Mesenchymal stem cell (in vitro differentiated cells and primary cell): ENCODE data around the gene MAN1C1.

ENCODE experiments used
- DNase-seq: peaks from one replicate; pipeline ENCODE4 v3.0.0-alpha.2; 2013
- H2AFZ ChIP-seq: one replicate; pipeline ENCODE4 v1.6.1; 2013; ENCODE audit warnings: low read depth, mild to moderate bottlenecking, control low read depth, inconsistent platforms, low read length, moderate library complexity
- H2AK5ac ChIP-seq: 2 replicates; pipeline ENCODE4 v1.6.1; 2013; ENCODE audit warnings: low read length, moderate library complexity, mild to moderate bottlenecking, inconsistent platforms; ENCODE audit not compliant: severe bottlenecking
- H2BK120ac ChIP-seq: one replicate; pipeline ENCODE4 v1.6.1; 2013; ENCODE audit warnings: low read depth, mild to moderate bottlenecking, inconsistent platforms, low read length, moderate library complexity
- H2BK12ac ChIP-seq, 2 experiments: one replicate each; pipeline ENCODE4 v1.6.1; 2013; ENCODE audit warnings: inconsistent platforms in 2 of 2, low read length in 2 of 2, mild to moderate bottlenecking in 2 of 2, moderate library complexity in 2 of 2, control low read depth in 1 of 2
- H2BK15ac ChIP-seq: one replicate; pipeline ENCODE4 v1.6.1; 2013; ENCODE audit warnings: mild to moderate bottlenecking, low read depth, inconsistent platforms; ENCODE audit not compliant: poor library complexity, severe bottlenecking
- H2BK5ac ChIP-seq: 2 replicates; pipeline ENCODE4 v1.6.1; 2013; ENCODE audit warnings: low read depth, mild to moderate bottlenecking, low read length, control low read depth, inconsistent platforms; ENCODE audit not compliant: poor library complexity, severe bottlenecking
- H3K14ac ChIP-seq, 2 experiments: one replicate each; pipeline ENCODE4 v1.6.1; 2013; ENCODE audit warnings: inconsistent platforms in 2 of 2, low read length in 2 of 2, control low read depth in 1 of 2, mild to moderate bottlenecking in 1 of 2, moderate library complexity in 1 of 2
- H3K18ac ChIP-seq, 2 experiments: one replicate each; pipeline ENCODE4 v1.6.1; 2013; ENCODE audit warnings: inconsistent platforms in 2 of 2, low read length in 2 of 2, control low read depth in 1 of 2, low read depth in 1 of 2, mild to moderate bottlenecking in 1 of 2
- H3K23ac ChIP-seq, 2 experiments: one replicate each; pipeline ENCODE4 v1.6.1; 2013; ENCODE audit warnings: inconsistent platforms in 2 of 2, low read length in 2 of 2, mild to moderate bottlenecking in 2 of 2, moderate library complexity in 2 of 2, control low read depth in 1 of 2
- H3K27ac ChIP-seq: 2 replicates; pipeline ENCODE4 v1.5.1; 2013; ENCODE audit warnings: mild to moderate bottlenecking, moderate library complexity, low read length, control low read depth, inconsistent platforms; ENCODE audit not compliant: poor library complexity, severe bottlenecking
- H3K27me3 ChIP-seq, 2 experiments: 2 replicates each; pipeline versions ENCODE4 v1.6.1 to v1.7.0; 2013; ENCODE audit warnings: low read length in 2 of 2, mild to moderate bottlenecking in 2 of 2, moderate library complexity in 2 of 2, control low read depth in 1 of 2, inconsistent platforms in 1 of 2; ENCODE audit not compliant: control insufficient read depth in 1 of 2, insufficient read depth in 1 of 2
- H3K36me3 ChIP-seq, 2 experiments: 2 replicates each; pipeline versions ENCODE4 v1.6.1 to v1.7.0; 2013; ENCODE audit warnings: low read length in 2 of 2, control low read depth in 1 of 2, inconsistent platforms in 1 of 2, low read depth in 1 of 2, mild to moderate bottlenecking in 1 of 2; ENCODE audit not compliant: insufficient read depth in 2 of 2, control insufficient read depth in 1 of 2
- H3K4ac ChIP-seq, 2 experiments: one replicate each; pipeline ENCODE4 v1.6.1; 2013; ENCODE audit warnings: inconsistent platforms in 2 of 2, low read length in 2 of 2, mild to moderate bottlenecking in 2 of 2, moderate library complexity in 2 of 2, control low read depth in 1 of 2, low read depth in 1 of 2
- H3K4me1 ChIP-seq: 2 replicates; pipeline ENCODE4 v1.6.1; 2013; ENCODE audit warnings: low read depth, low read length, control low read depth; ENCODE audit not compliant: control insufficient read depth, insufficient read depth
- H3K4me2 ChIP-seq: 2 replicates; pipeline ENCODE4 v1.6.1; 2013; ENCODE audit warnings: low read length, mild to moderate bottlenecking, inconsistent platforms; ENCODE audit not compliant: poor library complexity, severe bottlenecking
- H3K4me3 ChIP-seq, 2 experiments: 2 replicates each; pipeline versions ENCODE4 v1.5.1 to v1.7.0; 2013; ENCODE audit warnings: low read length in 2 of 2, mild to moderate bottlenecking in 2 of 2, control low read depth in 1 of 2, low read depth in 1 of 2; ENCODE audit not compliant: insufficient read depth in 1 of 2
- H3K79me1 ChIP-seq: replicated peaks from 2 replicates; pipeline ENCODE4 v1.6.1; 2013; ENCODE audit warnings: mild to moderate bottlenecking, control low read depth, low read length, inconsistent platforms; ENCODE audit not compliant: poor library complexity, severe bottlenecking
- H3K9ac ChIP-seq: 2 replicates; pipeline ENCODE4 v1.7.0; 2013; ENCODE audit warnings: mild to moderate bottlenecking, low read length, moderate library complexity
- H3K9me3 ChIP-seq: 2 replicates; pipeline ENCODE4 v1.7.0; 2013; ENCODE audit warnings: mild to moderate bottlenecking, low read length; ENCODE audit not compliant: control insufficient read depth
- H4K8ac ChIP-seq: one replicate; pipeline ENCODE4 v1.6.1; 2013; ENCODE audit warnings: inconsistent platforms, mild to moderate bottlenecking, low read length, moderate library complexity
- H4K91ac ChIP-seq: one replicate; pipeline ENCODE4 v1.6.1; 2013; ENCODE audit warnings: mild to moderate bottlenecking, low read length, inconsistent platforms
- WGBS: methylation state at CpG from one replicate; pipeline ENCODE4 v1.1.7; 2013; ENCODE audit warnings: mixed read lengths; 5-methylcytosine and 5-hydroxymethylcytosine counted together

The MAN1C1 gene

GRCh38 chr1:25690396-25690956 lies 73.9 kb downstream of the MAN1C1 start:
- Histone ChIP-seq H3K14ac (no peak overlapping the region), H3K18ac (no peak overlapping the region), H4K8ac (no peak overlapping the region), H3K27me3 (peaks cover 0 to 22% of the 10 kb centered on the region in 2 experiments), H2BK120ac (no peak overlapping the region), H4K91ac (no peak overlapping the region), H2BK12ac (peak overlapping the region; percentile 45 to 74), H2BK5ac (no peak overlapping the region), H3K9ac (no peak overlapping the region), H3K4ac (peak overlapping the region; percentile 35), H3K23ac (no peak overlapping the region), H3K9me3 (no peaks in the 10 kb centered on the region), H3K4me3 (no peak overlapping the region), H3K4me1 (peaks cover 10% of the 10 kb centered on the region), H2AK5ac (no peak overlapping the region), H3K4me2 (no peak overlapping the region), H2AFZ (no peak overlapping the region), H3K36me3 (no peaks in the 10 kb centered on the region), H3K27ac (no peak overlapping the region), H2BK15ac (no peak overlapping the region), H3K79me1 (no peaks in the 10 kb centered on the region)
- no peak for DNase-seq
- WGBS: 95% methylated on average over 13 of the region's 13 CpGs

GRCh38 chr1:25691211-25691610 lies 74.6 kb downstream of the MAN1C1 start:
- H2BK120ac ChIP-seq: no peak overlapping the region
- H3K27me3 ChIP-seq: peaks cover 0 to 16% of the 10 kb centered on the region in 2 experiments
- peaks cover 15% of the 10 kb centered on the region for H3K4me1 ChIP-seq
- H3K9ac ChIP-seq: no peak overlapping the region
- H2BK15ac ChIP-seq: no peak overlapping the region
- H3K18ac ChIP-seq: no peak overlapping the region
- H3K4me2 ChIP-seq: no peak overlapping the region
- H3K4ac ChIP-seq: no peak overlapping the region
- no peak overlapping the region for H3K4me3 ChIP-seq
- WGBS: 95% methylated on average over 7 of the region's 7 CpGs
- H3K9me3 ChIP-seq: no peaks in the 10 kb centered on the region
- H2BK12ac ChIP-seq: peak overlapping the region in 1 of 2 experiments; percentile 56
- H3K79me1 ChIP-seq: no peaks in the 10 kb centered on the region
- H4K91ac ChIP-seq: no peak overlapping the region
- H2AFZ ChIP-seq: no peak overlapping the region
- no peak overlapping the region for H3K23ac ChIP-seq
- H2AK5ac ChIP-seq: no peak overlapping the region
- H3K27ac ChIP-seq: no peak overlapping the region
- DNase-seq: no peak
- no peak overlapping the region for H3K14ac ChIP-seq
- no peak overlapping the region for H4K8ac ChIP-seq
- H3K36me3 ChIP-seq: no peaks in the 10 kb centered on the region
- no peak overlapping the region for H2BK5ac ChIP-seq

- 61% methylated on average over 6 of the region's 6 CpGs for WGBS
Measured at GRCh38 chr1:25692560-25692959, 76.0 kb downstream of the MAN1C1 start.

GRCh38 chr1:25694167-25695007 lies 77.8 kb downstream of the MAN1C1 start:
- Histone ChIP-seq H3K9ac (peak overlapping the region; percentile 86), H3K4me2 (no peak overlapping the region), H2BK12ac (peak overlapping the region; percentile 73 to 92), H3K36me3 (no peaks in the 10 kb centered on the region), H4K8ac (peak overlapping the region; percentile 81), H3K23ac (no peak overlapping the region), H3K79me1 (no peaks in the 10 kb centered on the region), H3K27ac (peak overlapping the region; percentile 76), H3K9me3 (no peaks in the 10 kb centered on the region), H2AK5ac (peak overlapping the region; percentile 43), H4K91ac (peak overlapping the region; percentile 44), H3K4me1 (peaks cover 19% of the 10 kb centered on the region), H2BK120ac (peak overlapping the region; percentile 93), H2BK15ac (no peak overlapping the region), H3K18ac (peak overlapping the region; percentile 83 to 93), H3K4me3 (peak overlapping the region in 1 of 2 experiments; percentile 28), H2BK5ac (no peak overlapping the region), H3K14ac (no peak overlapping the region), H2AFZ (no peak overlapping the region), H3K4ac (peak overlapping the region; percentile 55 to 83), H3K27me3 (peaks cover 0 to 2% of the 10 kb centered on the region in 2 experiments)
- DNase-seq: peak; percentile 70
- WGBS: 37% methylated on average over 5 of the region's 9 CpGs

More at GRCh38 chr1:25692560-25692959, 76.0 kb downstream of the MAN1C1 start:
- Histone ChIP-seq H3K18ac (peak overlapping the region; percentile 50 to 52), H2BK5ac (no peak overlapping the region), H3K9me3 (no peaks in the 10 kb centered on the region), H2AK5ac (no peak overlapping the region), H3K4me3 (no peak overlapping the region), H2BK12ac (peak overlapping the region in 1 of 2 experiments; percentile 69), H3K79me1 (no peaks in the 10 kb centered on the region), H2BK15ac (no peak overlapping the region), H2AFZ (no peak overlapping the region), H3K27ac (no peak overlapping the region), H3K23ac (no peak overlapping the region), H3K4me1 (peaks cover 15% of the 10 kb centered on the region), H3K9ac (no peak overlapping the region), H4K8ac (peak overlapping the region; percentile 52), H3K4ac (no peak overlapping the region), H3K36me3 (no peaks in the 10 kb centered on the region), H2BK120ac (peak overlapping the region; percentile 11), H3K4me2 (no peak overlapping the region), H4K91ac (no peak overlapping the region), H3K27me3 (peaks cover 0 to 12% of the 10 kb centered on the region in 2 experiments), H3K14ac (no peak overlapping the region)
- DNase-seq: no peak
